ENCODE measurements around the gene SPACDR.
"Not testable (repeated sequence)": the region's sequence is repeated elsewhere in the genome, so short reads cannot be mapped to it uniquely, and the experiment has no call there.

Gene SPACDR

GRCh38 chr7:100464210-100464660 lies at the start of gene SPACDR:
SPACDR (minus strand) TSS chr7:100464260; CDS start chr7:100464025, 235 bp downstream.
- DNase-seq (ENCODE audit: low spot score) = no peak

DNA sequence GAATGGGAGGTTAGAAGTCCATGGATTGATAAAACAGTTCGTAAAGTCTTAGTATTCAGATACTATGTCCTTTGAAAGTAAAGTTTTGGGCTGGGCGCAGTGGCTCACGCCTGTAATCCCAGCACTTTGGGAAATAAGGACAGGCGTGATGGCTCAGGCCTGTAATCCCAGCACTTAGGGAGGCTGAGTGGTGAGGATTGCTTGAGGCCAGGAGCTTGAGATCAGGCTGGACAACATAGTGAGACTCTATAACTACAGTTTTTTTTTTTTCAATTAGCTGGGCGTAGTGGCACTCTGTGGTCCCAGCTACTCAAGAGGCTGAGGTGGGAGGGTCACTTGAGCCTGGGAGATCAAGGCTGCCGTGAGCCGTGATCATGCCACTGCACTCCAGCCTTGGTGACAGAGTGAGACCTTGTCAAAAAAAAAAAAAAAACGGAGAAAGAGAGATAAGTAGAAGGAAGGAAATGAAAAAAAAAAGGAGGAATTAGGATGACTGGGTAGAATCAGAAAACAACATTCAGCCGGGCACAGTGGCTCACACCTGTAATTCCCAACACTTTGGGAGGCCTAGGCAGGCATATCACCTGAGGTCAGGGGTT lies 49.3 kb upstream of the SPACDR start:
- no peak for DNase-seq (ENCODE audit: low spot score)

DNA sequence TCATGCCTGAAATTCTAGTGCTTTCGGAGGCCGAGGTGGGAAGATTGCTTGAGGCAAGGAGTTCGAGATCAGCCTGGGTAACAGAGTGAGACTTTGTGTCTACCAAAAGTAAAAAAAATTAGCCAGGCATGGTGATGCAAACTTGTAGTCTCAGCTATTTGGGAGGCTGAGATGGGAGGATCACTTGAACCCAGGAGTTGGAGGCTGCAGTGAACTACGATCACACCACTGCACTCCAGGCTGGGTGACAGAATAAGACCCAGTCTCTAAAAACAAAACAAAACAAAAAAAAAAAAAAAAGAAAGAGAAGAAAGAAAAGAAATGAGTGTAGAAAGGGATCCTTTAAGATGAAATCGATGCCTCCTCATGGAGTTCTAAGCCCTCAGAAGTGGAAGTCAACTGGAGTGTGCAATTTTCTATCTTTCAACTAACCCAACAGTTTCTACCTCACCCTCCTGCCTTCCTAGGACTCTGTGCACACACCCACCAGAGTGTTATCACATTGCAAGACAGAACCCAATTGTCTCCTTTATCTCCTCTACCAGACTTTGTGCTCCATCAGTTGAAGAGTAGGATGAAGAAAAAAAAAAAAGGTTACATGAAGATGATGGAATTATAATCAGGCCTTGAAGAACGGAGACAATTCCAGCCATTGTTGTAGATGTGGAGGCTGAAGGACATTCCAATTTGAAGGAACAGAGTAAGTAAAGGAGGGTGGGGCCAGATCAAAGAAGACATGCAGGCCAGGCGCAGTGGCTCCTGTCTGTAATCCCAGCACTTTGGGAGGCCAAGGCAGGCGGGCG lies 46.6 kb upstream of the SPACDR start:
- DNase-seq (ENCODE audit: low spot score) = no peak

DNA sequence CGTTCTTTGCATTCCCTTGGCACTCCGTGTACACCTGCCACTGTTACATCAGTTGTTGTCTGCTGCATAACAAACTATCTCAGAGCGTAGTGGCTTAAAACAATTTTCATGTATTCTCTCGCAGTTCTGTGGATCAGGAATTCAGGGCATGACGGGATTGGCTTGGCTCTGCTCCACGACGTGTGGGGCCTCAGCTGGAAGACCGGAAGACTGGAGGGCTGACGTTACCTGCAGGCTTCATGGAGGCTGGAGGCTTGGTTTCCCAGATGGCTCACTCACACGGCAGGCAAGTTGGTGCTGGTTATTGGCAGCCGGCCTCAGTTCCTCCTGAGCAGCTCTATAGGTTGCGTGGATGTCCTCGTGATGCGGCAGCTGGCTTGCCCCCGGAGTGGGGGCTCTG lies 45.2 kb upstream of the SPACDR start:
- no peak for DNase-seq (ENCODE audit: low spot score)

- no peak for DNase-seq (ENCODE audit: low spot score)
Measured at GRCh38 chr7:100506356-100506923, 42.4 kb upstream of the SPACDR start.

DNA sequence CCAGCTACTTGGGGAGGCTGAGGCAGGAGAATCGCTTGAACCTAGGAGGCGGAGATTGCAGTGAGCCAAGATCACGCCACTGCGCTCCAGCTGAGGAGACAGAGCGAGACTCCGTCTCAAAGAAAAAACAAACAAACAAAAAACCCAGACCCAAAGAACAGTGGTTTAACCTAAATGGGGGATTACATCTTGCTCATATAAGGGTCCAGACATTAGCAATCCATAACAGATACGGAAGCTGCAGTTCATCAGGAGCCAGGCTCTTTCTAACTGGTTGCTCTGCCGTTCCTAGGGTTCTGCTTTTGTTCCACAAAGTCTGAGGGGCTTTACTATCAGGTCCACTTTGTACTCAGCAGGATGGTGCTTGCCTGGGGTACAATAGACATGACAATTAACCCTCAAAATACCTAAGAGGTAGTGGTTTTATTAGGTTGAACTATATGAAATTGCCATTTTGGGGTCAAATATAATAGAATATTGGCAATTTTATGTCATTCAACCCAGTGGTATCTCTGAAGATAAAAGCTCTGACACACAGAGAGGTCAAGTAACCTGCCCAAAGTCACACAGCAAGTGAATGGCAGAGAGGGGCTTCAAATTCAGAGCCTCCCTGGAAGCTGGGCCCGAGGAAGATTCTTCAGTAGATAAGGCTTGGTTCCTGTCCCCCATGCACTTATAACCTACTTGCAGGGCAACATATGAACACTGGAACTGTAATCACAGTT lies 41.0 kb upstream of the SPACDR start:
- DNase-seq (ENCODE audit: low spot score) = no peak

- DNase-seq (ENCODE audit: low spot score) = not testable (repeated sequence)
Measured at GRCh38 chr7:100504031-100504430, 40.0 kb upstream of the SPACDR start.

- not testable (repeated sequence) for DNase-seq (ENCODE audit: low spot score)
Measured at GRCh38 chr7:100500743-100501142, 36.7 kb upstream of the SPACDR start.

- DNase-seq (ENCODE audit: low spot score) = no peak
Measured at GRCh38 chr7:100496509-100496908, 32.4 kb upstream of the SPACDR start.

- DNase-seq (ENCODE audit: low spot score) = peak; percentile 43
Measured at GRCh38 chr7:100493476-100494264, 29.6 kb upstream of the SPACDR start.

GRCh38 chr7:100492738-100493475 lies 28.8 kb upstream of the SPACDR start:
- no peak for DNase-seq (ENCODE audit: low spot score)

- DNase-seq (ENCODE audit: low spot score) = no peak
Measured at GRCh38 chr7:100491192-100491578, 27.1 kb upstream of the SPACDR start.

DNA sequence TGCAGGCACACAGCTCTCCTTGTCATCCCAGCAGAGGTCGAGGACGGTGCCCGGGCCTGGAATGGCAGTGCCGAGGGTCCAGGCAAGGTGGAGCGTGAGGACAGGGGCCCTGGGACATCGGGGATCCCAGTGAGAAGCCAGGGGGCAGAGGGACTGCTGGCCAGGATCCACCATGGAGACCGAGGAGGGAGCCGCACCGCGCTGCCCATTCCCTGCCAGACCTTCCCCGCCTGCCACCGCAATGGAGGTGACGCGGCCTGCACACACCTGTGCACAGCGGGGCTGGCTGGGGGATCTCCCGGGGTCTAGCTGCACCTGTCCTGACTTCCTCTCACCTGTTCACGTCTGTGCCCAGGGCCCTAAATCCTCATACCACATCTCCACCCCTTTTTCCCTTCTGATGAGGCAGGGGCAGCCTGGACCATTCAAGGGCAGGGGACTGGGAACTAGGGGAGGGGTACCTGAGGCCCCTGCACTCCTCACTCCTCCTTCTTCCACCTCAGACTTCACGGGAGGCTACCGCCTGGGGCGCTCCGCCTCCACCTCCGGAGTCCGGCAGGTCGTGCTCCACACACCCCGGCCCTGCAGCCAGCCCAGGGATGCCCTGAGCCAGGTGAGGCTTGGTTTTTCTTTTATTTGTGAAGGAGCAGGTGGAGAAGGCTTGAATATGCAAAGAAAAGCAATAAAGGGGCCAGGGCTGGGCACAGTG lies 26.6 kb upstream of the SPACDR start:
- no peak for DNase-seq (ENCODE audit: low spot score)

GRCh38 chr7:100489824-100490223 lies 25.8 kb upstream of the SPACDR start:
- DNase-seq (ENCODE audit: low spot score) = peak; percentile 99

DNA sequence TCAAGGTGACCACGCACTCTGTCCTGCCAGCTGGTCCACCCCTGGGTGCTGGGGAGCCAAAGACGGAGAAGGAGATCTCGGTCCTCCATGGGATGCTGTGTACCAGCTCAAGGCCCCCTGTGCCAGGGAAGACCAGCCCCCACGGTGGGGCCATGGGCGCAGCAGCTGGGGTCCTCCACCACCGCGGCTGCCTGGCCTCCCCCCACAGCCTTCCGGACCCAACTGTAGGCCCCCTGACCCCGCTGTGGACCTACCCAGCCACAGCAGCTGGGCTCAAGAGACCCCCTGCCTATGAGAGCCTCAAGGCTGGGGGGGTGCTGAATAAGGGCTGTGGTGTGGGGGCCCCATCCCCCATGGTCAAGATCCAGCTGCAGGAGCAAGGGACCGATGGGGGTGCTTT lies 25.1 kb upstream of the SPACDR start:
- no peak for DNase-seq (ENCODE audit: low spot score)

DNA sequence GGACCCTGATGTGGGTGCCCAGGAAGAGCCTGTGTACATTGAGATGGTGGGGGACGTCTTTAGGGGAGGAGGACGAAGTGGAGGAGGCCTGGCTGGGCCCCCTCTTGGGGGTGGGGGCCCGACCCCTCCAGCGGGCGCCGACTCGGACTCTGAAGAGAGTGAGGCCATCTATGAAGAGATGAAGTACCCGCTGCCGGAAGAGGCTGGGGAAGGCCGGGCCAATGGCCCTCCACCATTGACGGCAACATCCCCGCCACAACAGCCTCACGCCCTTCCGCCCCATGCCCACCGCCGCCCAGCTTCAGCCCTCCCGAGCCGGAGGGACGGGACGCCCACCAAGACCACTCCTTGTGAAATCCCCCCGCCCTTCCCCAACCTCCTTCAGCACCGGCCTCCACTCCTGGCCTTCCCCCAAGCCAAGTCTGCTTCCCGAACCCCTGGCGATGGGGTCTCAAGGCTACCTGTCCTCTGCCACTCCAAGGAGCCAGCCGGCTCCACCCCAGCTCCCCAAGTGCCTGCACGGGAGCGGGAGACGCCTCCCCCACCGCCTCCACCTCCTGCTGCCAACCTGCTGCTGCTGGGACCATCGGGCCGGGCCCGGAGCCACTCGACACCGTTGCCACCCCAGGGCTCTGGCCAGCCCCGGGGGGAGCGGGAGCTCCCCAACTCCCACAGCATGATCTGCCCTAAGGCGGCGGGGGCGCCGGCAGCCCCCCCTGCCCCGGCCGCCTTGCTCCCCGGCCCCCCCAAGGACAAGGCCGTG lies 24.5 kb upstream of the SPACDR start:
- no peak for DNase-seq (ENCODE audit: low spot score)

DNA sequence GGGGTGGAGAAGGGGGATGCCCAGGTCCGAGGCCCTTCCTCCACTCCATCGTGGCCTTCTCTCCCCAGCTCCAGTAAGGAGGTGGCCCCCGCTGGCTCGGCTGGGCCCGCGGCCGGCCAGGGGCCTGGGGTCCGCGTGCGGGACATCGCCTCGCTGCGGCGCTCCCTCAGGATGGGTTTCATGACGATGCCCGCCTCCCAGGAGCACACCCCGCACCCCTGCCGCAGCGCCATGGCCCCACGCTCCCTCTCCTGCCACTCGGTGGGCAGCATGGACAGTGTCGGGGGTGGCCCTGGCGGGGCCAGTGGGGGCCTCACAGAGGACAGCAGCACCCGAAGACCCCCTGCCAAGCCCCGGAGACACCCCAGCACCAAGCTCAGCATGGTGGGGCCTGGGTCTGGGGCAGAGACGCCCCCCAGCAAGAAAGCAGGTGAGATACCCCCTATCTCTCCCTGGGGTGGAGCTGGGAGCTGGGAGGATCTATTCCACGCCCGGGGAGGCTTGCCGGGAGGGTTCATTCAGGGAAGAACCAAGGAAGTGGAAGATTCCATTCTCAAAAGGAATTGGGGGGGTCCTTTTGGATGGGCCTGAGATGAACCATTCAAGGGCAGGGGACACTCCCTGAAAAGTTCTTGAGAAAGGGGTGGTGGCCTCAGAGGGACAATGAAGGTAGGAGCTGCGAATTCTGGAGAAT lies 22.8 kb upstream of the SPACDR start:
- no peak for DNase-seq (ENCODE audit: low spot score)

GRCh38 chr7:100486111-100486636 lies 22.1 kb upstream of the SPACDR start:
- no peak for DNase-seq (ENCODE audit: low spot score)

DNA sequence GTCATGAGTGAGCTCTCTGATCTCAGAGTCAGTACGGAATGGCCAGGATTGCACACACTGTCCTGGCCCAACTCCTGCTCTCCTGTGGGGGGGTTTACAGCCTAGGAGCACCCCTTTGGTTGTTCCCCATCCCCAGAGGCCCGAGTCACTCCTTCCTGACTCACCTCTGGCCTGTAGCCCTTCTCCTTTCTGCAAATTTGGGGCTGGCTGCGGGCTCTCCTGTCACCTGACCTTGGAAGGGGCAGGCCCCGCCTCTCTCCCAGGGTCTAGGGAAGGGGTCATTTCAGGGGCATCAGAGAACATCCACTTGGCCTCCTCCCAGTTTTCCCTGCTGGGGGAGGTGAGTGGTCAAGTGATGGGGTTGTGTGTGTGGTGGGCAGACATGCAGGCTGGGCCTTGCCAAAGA lies 21.4 kb upstream of the SPACDR start:
- no peak for DNase-seq (ENCODE audit: low spot score)
